ENCODE measurements around the gene CYYR1. TPM values are rescaled to one million over a fixed set of nuclear protein-coding genes. Genes with fewer than 3 reads are reported as not detected.

CYYR1 gene
- total RNA-seq (2021; ENCODE audit: unreplicated experiment): 0.12 TPM
- polyA plus RNA-seq (2012): not detected in 2 replicates
- not detected for Bru-seq, nascent RNA
- not detected for BruChase-seq, experiment 1, labeled RNA remaining after a 6-hour chase
- BruChase-seq, experiment 2, labeled RNA remaining after a 2-hour chase: not detected
- long read RNA-seq: 0 reads

- no peak for DNase-seq (ENCODE audit: low read depth, low spot score)
- Histone ChIP-seq H3K4me1 (ENCODE audit: control insufficient read depth in 1 of 2, insufficient read depth in 2 of 2, low read length in 2 of 2) (no peaks in the 10 kb centered on the region), H3K36me3 (ENCODE audit: control insufficient read depth in 1 of 2, insufficient read depth in 2 of 2, low read length in 2 of 2) (no peaks in the 10 kb centered on the region), H3K9me3 (ENCODE audit: control insufficient read depth in 1 of 2, insufficient read depth in 1 of 2, low read depth in 1 of 2, low read length in 2 of 2) (peaks cover 4 to 17% of the 10 kb centered on the region in 2 experiments; a peak in 1 of 4 replicates), H3K27me3 (ENCODE audit: insufficient read depth, low read length) (no peaks in the 10 kb centered on the region), H3K9ac (ENCODE audit: low read length) (no peak within 1 kb of the TSS), H3K9me2 (ENCODE audit: insufficient read depth) (no peaks in the 10 kb centered on the region), H3K4me3 (replicated peaks in 1 of 2; ENCODE audit: low read depth in 1 of 2, low read length in 2 of 2) (no peak within 1 kb of the TSS), H3K79me2 (ENCODE audit: insufficient read depth, low read length) (no peaks in the 10 kb centered on the region), H3K4me2 (ENCODE audit: low read length) (no peak within 1 kb of the TSS), H2AFZ (ENCODE audit: low read depth, low read length, poor library complexity, severe bottlenecking) (no peak within 1 kb of the TSS), H3K27ac (ENCODE audit: low read depth, low read length) (no peak within 1 kb of the TSS), H4K20me1 (ENCODE audit: insufficient read depth) (no peaks in the 10 kb centered on the region)
- ATAC-seq: no peak
- intact Hi-C loops (cut with micrococcal nuclease): no loop called here
- no TSS peak for BruUV-seq (replicated peaks)
- TF ChIP-seq POLR2A (IDR thresholded peaks at IDR 0.05; ENCODE audit: borderline replicate concordance, extremely low read depth, insufficient read depth, insufficient read length) (no peak), EZH2 (IDR thresholded peaks at IDR 0.05) (no peak), CEBPB (IDR thresholded peaks at IDR 0.05; ENCODE audit: low read depth) (no peak), ZNF274 (IDR thresholded peaks at IDR 0.05; ENCODE audit: low read depth, low read length) (no peak), CTCF (IDR thresholded peaks at IDR 0.05 in 2 of 3, conservative IDR thresholded peaks at IDR 0.05 in 1 of 3; ENCODE audit: borderline replicate concordance in 1 of 3, insufficient read depth in 1 of 3, low read depth in 2 of 3, low read length in 2 of 3) (no peak)
- CTCF ChIA-PET: no interaction called here
- RAD21 ChIA-PET (ENCODE audit: low non-redundant PET in 1 of 2, low total read pairs in 2 of 2, uncharacterized antibody in 2 of 2, unreplicated experiment in 2 of 2): no interaction called here
- POLR2A ChIA-PET: no interaction called here
These were observed at the start of gene CYYR1 for GRCh38 chr21:26572702-26573381. Gene CYYR1, minus strand, starts transcription at chr21:26573286. Its CDS starts 346 bp downstream, at chr21:26572940.

- Histone ChIP-seq H4K20me1 (ENCODE audit: insufficient read depth) (no peaks in the 10 kb centered on the region), H3K9me2 (ENCODE audit: insufficient read depth) (no peaks in the 10 kb centered on the region), H3K4me3 (replicated peaks in 1 of 2; ENCODE audit: low read depth in 1 of 2, low read length in 2 of 2) (no peak overlapping the region), H3K4me2 (ENCODE audit: low read length) (no peak overlapping the region), H3K27me3 (ENCODE audit: insufficient read depth, low read length) (no peaks in the 10 kb centered on the region), H3K9me3 (ENCODE audit: control insufficient read depth in 1 of 2, insufficient read depth in 1 of 2, low read depth in 1 of 2, low read length in 2 of 2) (0 out of 4 replicates have a peak, but pooled peaks cover under 1 to 15% of the 10 kb centered on the region in 2 experiments), H3K79me2 (ENCODE audit: insufficient read depth, low read length) (no peaks in the 10 kb centered on the region), H3K9ac (ENCODE audit: low read length) (no peak overlapping the region), H3K4me1 (ENCODE audit: control insufficient read depth in 1 of 2, insufficient read depth in 2 of 2, low read length in 2 of 2) (no peaks in the 10 kb centered on the region), H2AFZ (ENCODE audit: low read depth, low read length, poor library complexity, severe bottlenecking) (no peak overlapping the region), H3K27ac (ENCODE audit: low read depth, low read length) (no peak overlapping the region), H3K36me3 (ENCODE audit: control insufficient read depth in 1 of 2, insufficient read depth in 2 of 2, low read length in 2 of 2) (no peaks in the 10 kb centered on the region)
- ChIA-PET RAD21 (ENCODE audit: low non-redundant PET in 1 of 2, low total read pairs in 2 of 2, uncharacterized antibody in 2 of 2, unreplicated experiment in 2 of 2) (no interaction called here), POLR2A (no interaction called here), CTCF (no interaction called here)
- ATAC-seq (no peak), DNase-seq (ENCODE audit: low read depth, low spot score) (no peak)
- intact Hi-C loops (cut with micrococcal nuclease): no loop called here
- BruUV-seq (replicated peaks): no TSS peak
- TF ChIP-seq SIN3A (IDR thresholded peaks at IDR 0.05; ENCODE audit: low read depth) (no peak), ELF1 (IDR thresholded peaks at IDR 0.05; ENCODE audit: borderline replicate concordance, low read depth) (no peak), JUND (IDR thresholded peaks at IDR 0.05) (no peak), ZFX (IDR thresholded peaks at IDR 0.05) (no peak), ZBTB33 (IDR thresholded peaks at IDR 0.05; ENCODE audit: extremely low read depth, insufficient replicate concordance, low read length) (no peak), SRF (IDR thresholded peaks at IDR 0.05; ENCODE audit: low read depth) (no peak), EGR1 (IDR thresholded peaks at IDR 0.05; ENCODE audit: low read depth) (no peak), REST (IDR thresholded peaks at IDR 0.05; ENCODE audit: low read depth) (no peak)
These were observed 44.1 kb upstream of the CYYR1 start for GRCh38 chr21:26617176-26617575.
